ENCODE results near the gene TMEM145.
"Not testable (repeated sequence)": the region's sequence is repeated elsewhere in the genome, so short reads cannot be mapped to it uniquely, and the experiment has no call there.

TMEM145 gene

GRCh38 chr19:42316223-42317211, 3.4 kb downstream of the TMEM145 start:
- DNase-seq, result peak; percentile 37

DNA sequence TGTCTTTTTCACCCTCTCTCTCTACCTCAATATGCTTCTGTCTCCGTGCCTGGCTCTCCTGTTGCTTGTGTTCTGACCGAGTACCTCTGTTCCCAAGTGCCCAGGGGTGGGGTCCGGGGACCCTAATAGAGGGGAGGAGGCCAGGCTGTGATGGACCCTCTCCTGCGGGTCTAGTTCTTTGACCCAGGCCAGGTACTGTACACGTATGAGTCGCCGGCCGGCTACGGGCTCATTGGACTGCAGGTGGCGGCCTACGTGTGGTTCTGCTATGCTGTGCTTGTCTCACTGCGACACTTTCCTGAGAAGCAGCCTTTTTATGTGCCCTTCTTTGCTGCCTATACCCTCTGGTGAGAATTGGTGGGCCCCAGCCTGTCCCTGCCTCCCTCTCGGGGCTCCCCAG, 4.4 kb downstream of the TMEM145 start:
- no peak for DNase-seq

GRCh38 chr19:42322305-42322704, 9.2 kb downstream of the TMEM145 start:
- DNase-seq, result no peak

DNA sequence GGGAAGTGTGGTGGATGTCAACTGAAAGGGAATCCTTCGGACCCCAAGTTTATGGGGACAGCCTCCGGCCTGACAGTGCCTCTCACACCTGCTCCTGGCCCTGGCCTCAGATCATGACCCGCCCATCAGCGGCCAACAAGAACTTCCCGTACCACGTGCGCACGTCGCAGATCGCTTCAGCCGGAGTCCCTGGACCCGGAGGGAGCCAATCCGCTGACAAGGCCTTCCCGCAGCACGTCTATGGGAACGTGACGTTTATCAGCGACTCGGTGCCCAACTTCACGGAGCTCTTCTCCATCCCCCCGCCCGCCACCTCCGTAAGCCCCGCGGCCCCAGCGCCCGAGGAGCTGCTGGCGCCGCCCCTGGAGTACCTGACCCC, 10.4 kb downstream of the TMEM145 start:
- DNase-seq, result peak; percentile 46

GRCh38 chr19:42323852-42324654, 10.9 kb downstream of the TMEM145 start:
- DNase-seq, result peak; percentile 29

DNA sequence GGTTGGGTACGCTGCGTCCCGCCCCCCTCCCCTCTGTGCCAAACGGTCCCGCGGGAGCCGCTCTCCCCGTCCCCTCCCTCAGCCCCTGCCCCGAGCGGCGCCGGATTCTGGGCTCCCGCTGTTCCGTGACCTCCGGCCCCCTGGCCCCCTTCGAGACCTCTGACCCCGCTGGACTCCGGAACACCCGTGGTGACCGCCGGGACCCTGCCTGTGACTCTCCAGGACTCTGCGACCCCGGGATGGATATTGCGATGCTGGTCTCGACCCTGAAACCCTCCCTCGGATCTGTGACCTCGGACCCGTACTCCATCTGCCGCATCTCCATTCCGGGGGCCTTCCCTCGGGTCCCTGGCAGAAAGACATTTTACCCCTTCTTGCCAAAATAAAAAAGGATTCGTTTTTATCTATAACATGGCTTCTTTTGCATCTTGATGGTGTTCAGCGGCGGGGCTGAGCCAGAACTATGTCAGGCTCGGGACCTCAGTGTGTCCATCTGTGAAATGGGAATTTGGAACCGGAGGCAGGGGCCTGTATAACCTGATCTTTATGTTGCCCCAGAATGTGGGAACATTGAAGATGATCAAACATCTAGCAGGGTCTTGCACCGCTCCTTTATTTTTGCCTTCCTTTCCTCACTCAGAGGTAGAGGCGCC, 11.7 kb downstream of the TMEM145 start:
- no peak for DNase-seq

- DNase-seq, result peak; percentile 100
These were observed 12.3 kb downstream of the TMEM145 start, which contains the start of gene MEGF8 for GRCh38 chr19:42325308-42325895. Gene MEGF8 (plus strand): TSS chr19:42325635. CDS start chr19:42326244, 609 bp downstream.

- DNase-seq, result peak; percentile 27
These were observed 13.0 kb downstream of the TMEM145 start for GRCh38 chr19:42325896-42326771.

DNA sequence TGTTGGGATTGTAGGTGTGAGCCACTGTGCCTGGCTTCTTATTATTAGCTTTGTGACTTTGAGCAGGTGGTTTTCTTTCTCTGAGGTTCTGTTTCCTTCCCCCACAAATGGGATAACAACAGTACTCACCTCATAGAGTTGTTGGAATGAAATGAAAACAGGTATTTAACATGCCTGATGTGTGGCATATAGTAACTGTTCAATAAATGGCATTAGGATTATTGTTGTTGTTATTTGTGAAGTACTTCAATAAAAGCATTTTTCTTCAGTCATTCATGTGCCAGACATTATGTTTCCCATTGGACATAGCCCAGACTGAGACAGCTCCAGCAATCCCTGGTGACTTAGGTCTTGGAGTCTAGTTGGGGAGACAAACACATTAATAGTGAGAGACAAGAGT, 13.9 kb downstream of the TMEM145 start:
- DNase-seq, result no peak

GRCh38 chr19:42327381-42327780, 14.3 kb downstream of the TMEM145 start:
- no peak for DNase-seq

GRCh38 chr19:42328106-42328505, 15.0 kb downstream of the TMEM145 start:
- no peak for DNase-seq

DNA sequence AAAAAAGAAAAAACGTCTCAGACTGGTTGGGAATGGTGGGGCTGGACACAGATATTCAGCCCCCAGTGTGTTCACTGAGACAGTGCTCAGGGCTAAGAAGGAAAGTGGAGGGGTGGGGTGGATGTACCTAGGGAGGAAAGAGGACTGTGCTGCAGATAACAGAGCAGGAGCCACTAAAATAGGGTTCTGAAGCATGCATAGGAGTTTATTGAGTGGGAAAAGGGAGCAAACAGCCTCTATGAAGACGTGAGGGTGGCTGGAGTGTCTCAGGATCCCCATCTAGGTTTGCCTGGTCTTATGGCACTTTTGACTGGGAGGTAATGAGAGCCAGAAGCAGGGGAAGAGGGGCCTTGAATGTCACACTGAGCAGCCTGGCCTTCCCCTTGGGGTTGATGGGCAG, 15.7 kb downstream of the TMEM145 start:
- no peak for DNase-seq

DNA sequence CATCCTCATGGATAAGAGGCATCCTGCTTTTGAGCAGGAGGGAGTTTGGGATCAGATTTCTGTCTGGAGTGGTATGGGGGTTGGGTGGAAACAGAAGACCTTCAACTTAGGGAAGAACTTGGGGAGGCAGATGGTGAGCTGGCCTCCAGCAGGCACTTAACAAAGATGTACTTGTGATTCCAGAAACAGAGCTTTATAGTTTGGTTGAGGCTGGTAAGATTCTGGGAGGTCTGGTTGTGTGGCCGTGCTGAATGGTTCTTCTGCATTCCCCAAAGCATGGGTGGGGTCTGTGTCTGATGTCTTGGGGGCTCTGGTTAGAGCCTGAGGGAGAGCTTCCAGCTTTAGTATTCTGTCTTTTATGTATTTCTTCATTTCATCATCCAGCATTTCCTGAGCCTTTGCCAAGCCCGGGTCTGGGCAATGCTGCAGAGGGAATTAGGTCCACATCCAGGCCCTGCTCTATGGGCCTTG, 17.2 kb downstream of the TMEM145 start:
- DNase-seq, result no peak

- DNase-seq, result not testable (repeated sequence)
These were observed 18.2 kb downstream of the TMEM145 start for GRCh38 chr19:42331333-42331732.

DNA sequence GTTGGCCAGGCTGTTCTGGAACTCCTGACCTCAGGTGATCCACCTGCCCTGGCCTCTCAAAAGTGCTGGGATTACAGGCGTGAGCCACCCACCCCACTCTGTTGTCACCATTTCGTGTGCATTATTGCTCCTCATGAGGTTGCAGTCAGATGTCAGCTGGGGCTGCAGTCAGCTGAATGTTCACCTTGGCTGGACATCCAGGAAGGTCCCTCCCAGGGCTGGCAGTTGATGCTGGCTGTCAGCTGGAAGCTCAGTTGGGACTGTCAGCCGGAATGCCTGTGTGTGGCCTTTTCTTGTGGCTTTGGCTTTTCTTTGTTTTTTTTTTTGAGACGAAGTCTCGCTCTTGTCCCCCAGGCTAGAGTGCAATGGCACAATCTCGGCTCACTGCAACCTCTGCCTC, 18.9 kb downstream of the TMEM145 start:
- no peak for DNase-seq

DNA sequence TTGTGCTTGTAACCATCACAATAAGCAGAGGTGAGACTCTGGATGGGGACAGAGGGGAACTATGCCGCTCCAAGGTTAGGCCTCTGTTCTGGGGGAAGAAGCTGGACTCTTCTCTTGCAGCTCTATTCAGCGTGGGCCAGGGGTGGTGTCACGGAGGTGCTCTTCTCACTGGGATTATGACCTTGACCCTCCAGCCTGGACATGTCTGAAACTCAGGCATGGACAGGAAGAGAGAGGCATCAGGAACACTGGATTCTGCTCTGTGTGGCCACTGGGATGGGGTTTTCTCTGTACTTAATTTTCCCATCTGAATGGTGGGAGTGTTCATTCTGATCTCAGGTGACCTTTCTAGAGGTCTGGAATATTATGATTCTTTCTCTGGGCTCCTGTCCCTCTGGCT, 19.9 kb downstream of the TMEM145 start:
- DNase-seq, result no peak

GRCh38 chr19:42333975-42334696, 21.0 kb downstream of the TMEM145 start:
- no peak for DNase-seq

- no peak for DNase-seq
These were observed 21.7 kb downstream of the TMEM145 start for GRCh38 chr19:42334697-42335373.

DNA sequence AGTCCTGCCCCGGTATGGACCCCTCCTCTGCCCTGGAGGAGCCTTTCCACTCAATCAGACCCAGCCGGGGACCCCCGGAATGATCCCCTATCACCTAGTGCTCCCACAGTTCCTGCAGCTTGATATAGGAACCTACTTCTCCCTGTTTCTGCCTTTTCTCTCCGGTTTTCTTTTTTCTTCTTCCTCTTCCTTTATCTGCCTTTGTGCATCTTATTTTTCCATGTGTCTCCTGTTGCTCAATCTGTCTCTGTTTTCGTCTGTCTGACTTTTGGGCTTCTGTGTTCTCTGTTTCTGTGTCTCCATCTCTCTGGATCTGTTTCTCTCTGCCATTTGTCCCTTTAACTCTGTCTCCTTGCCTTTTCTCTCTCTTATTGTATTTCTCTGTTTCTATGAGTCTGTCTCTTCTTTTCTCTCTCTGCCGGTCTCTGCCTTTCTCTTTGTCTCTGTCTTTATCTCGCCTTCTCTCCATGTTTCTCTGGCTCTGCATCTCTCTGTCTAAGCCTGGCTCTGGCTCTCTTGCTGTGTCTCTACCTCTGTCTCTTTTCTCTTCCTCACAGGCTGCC, 22.3 kb downstream of the TMEM145 start:
- DNase-seq, result no peak

DNA sequence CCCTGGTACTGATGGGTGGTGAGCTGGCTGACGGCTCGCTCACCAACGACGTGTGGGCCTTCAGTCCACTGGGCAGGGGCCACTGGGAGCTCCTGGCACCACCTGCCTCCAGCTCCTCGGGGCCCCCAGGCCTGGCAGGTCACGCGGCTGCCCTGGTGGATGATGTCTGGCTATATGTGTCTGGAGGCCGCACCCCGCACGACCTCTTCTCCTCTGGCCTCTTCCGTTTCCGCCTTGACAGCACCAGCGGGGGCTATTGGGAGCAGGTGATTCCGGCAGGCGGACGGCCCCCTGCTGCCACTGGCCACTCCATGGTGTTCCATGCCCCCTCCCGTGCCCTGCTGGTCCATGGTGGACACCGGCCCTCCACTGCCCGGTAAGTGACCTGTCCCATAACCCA, 22.9 kb downstream of the TMEM145 start:
- DNase-seq, result no peak

Measured in eye (tissue), 1 donor.